ENCODE data around the gene UMAD1.

- TF ChIP-seq CTCF (IDR thresholded peaks at IDR 0.05) (no peak), ELF1 (IDR thresholded peaks at IDR 0.05) (no peak), FOXM1 (IDR thresholded peaks at IDR 0.05; ENCODE audit: low read depth) (no peak), JUND (IDR thresholded peaks at IDR 0.05) (no peak), YY1 (IDR thresholded peaks at IDR 0.05; ENCODE audit: low read depth) (no peak), POLR2AphosphoS5 (IDR thresholded peaks at IDR 0.05; ENCODE audit: low read depth, low read length) (no peak), NRF1 (IDR thresholded peaks at IDR 0.05; ENCODE audit: low read depth, low read length) (no peak)
Measured at GRCh38 chr7:7694542-7694941, 54.0 kb downstream of the UMAD1 start.
